Smooth muscle cell (in vitro differentiated cells): ENCODE results near the gene PDCD1. TPM values are rescaled to one million over a fixed set of nuclear protein-coding genes. Genes with fewer than 3 reads are reported as not detected.

Experiments
- DNase-seq: peaks from one replicate; lab custom pipeline; 2025; ENCODE audit not compliant: unreplicated experiment; lab: John Stamatoyannopoulos, UW
- H2AFZ ChIP-seq: fragments of 200-600 bp; sonication (generic); 2 replicates; pipeline ENCODE4 v1.6.0; 2016; ENCODE audit warnings: antibody characterized with exemption, low read depth, mild to moderate bottlenecking
- H3F3A ChIP-seq: fragments of 200-600 bp; sonication (generic); 2 replicates; pipeline ENCODE4 v1.6.0; 2017; ENCODE audit warnings: antibody characterized with exemption, low read depth
- H3K27ac ChIP-seq: fragments of 200-600 bp; sonication (generic); 2 replicates; pipeline ENCODE4 v1.5.1; 2016; ENCODE audit warnings: low read depth, mild to moderate bottlenecking
- H3K27me3 ChIP-seq: fragments of 200-600 bp; sonication (generic); 2 replicates; pipeline ENCODE4 v1.6.1; 2016; ENCODE audit warnings: low read depth, mild to moderate bottlenecking
- H3K36me3 ChIP-seq: fragments of 200-600 bp; sonication (generic); 2 replicates; pipeline ENCODE4 v1.5.1; 2016; ENCODE audit warnings: low read depth
- H3K4me1 ChIP-seq: fragments of 200-600 bp; sonication (generic); 2 replicates; pipeline ENCODE4 v1.5.1; 2016; ENCODE audit warnings: low read depth
- H3K4me2 ChIP-seq: fragments of 200-600 bp; sonication (generic); 2 replicates; pipeline ENCODE4 v1.6.0; 2016; ENCODE audit warnings: mild to moderate bottlenecking
- H3K4me3 ChIP-seq: fragments of 200-600 bp; sonication (generic); 2 replicates; pipeline ENCODE4 v1.5.1; 2016; ENCODE audit warnings: mild to moderate bottlenecking
- H3K79me2 ChIP-seq: fragments of 200-600 bp; sonication (generic); 2 replicates; pipeline ENCODE4 v1.6.0; 2016; ENCODE audit warnings: low read depth, mild to moderate bottlenecking
- H3K9ac ChIP-seq: fragments of 200-600 bp; sonication (generic); 2 replicates; pipeline ENCODE4 v1.6.0; 2016; ENCODE audit warnings: low read depth
- H3K9me3 ChIP-seq: fragments of 200-600 bp; sonication (generic); replicated peaks from 2 replicates; pipeline ENCODE4 v1.5.1; 2016; ENCODE audit warnings: low read depth
- H4K20me1 ChIP-seq: fragments of 200-600 bp; sonication (generic); 2 replicates; pipeline ENCODE4 v1.6.0; 2016; ENCODE audit warnings: low read depth
- WGBS: methylation state at CpG from one replicate; pipeline ENCODE4 v1.1.7; 2016; ENCODE audit warnings: low lambda C conversion rate; 5-methylcytosine and 5-hydroxymethylcytosine counted together
- polyA plus RNA-seq: library from polyadenylated mRNA; unstranded; fragments of >200 nt; fragmentation: Nextera tagmentation; extraction: Ambion mirVana; gene quantifications from 2 replicates; pipeline ENCODE4 v1.2.1, GENCODE V29; 2016
- total RNA-seq: library from RNA; depleted of rRNA; stranded (reverse); fragments of >200 nt; gene quantifications from 2 replicates; pipeline ENCODE4 v1.2.3, GENCODE V29; 2014
- TF ChIP-seq, protein P1 (sequence below): fragments of 200-600 bp; sonication (generic); IDR thresholded peaks from 2 replicates; pipeline ENCODE4 v1.5.1; 2017; ENCODE audit warnings: borderline replicate concordance, mild to moderate bottlenecking, antibody characterized with exemption; ENCODE audit not compliant: insufficient read depth, poor library complexity, severe bottlenecking

The PDCD1 gene
- total and polyA plus RNA-seq, 2 experiments from 2014 or later, result not detected

DNA sequence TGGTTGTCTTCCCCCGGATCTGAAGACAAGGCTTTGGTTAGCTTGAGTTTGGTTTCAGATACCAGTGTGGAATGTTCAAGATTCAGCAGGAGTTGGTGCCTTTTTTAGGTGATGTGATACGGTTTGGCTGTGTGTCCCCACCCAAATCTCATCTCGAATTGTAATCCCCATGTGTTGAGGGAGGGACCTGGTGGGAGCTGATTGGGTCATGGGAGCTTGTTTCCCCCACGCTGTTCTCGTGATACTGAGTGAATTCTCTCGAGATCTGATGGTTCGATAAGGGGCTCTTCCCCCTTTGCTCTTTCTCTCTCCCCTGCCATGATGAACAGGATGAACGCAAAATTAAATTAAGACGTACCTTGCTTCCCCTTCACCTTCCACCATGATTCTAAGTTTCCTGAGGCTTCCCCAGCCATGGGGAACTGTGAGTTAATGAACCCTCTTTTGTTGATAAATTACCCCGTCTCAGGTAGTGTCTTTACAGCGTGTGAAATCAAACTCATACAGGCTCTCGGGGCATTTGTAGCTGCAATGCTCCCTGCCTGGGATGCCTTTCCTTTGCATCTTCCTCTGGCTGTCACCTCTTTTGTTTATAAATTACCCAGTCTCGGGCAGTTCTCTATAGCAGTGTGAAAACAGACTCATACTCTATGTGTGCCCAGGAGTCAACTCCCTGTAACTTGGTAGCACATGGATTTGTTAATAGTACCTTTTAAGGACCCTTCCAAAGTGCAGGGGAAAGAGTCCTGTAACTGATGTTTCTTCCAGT lies 21.3 kb downstream of the PDCD1 start:
- no peak overlapping the region for H3K4me2 ChIP-seq
- no peak overlapping the region for H3K27ac ChIP-seq
- DNase-seq, result no peak
- no peaks in the 10 kb centered on the region for H3K79me2 ChIP-seq
- H3K9ac ChIP-seq, result no peak overlapping the region
- TF ChIP-seq, protein P1, sequence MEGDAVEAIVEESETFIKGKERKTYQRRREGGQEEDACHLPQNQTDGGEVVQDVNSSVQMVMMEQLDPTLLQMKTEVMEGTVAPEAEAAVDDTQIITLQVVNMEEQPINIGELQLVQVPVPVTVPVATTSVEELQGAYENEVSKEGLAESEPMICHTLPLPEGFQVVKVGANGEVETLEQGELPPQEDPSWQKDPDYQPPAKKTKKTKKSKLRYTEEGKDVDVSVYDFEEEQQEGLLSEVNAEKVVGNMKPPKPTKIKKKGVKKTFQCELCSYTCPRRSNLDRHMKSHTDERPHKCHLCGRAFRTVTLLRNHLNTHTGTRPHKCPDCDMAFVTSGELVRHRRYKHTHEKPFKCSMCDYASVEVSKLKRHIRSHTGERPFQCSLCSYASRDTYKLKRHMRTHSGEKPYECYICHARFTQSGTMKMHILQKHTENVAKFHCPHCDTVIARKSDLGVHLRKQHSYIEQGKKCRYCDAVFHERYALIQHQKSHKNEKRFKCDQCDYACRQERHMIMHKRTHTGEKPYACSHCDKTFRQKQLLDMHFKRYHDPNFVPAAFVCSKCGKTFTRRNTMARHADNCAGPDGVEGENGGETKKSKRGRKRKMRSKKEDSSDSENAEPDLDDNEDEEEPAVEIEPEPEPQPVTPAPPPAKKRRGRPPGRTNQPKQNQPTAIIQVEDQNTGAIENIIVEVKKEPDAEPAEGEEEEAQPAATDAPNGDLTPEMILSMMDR, result no peak
- no peaks in the 10 kb centered on the region for H4K20me1 ChIP-seq
- no peak overlapping the region for H2AFZ ChIP-seq
- no peaks in the 10 kb centered on the region for H3K36me3 ChIP-seq
- peaks cover 4% of the 10 kb centered on the region for H3F3A ChIP-seq
- no peaks in the 10 kb centered on the region for H3K9me3 ChIP-seq
- H3K4me3 ChIP-seq, result no peak overlapping the region
- no peaks in the 10 kb centered on the region for H3K4me1 ChIP-seq
- peaks cover 6% of the 10 kb centered on the region for H3K27me3 ChIP-seq
- 76% methylated on average over 13 of the region's 13 CpGs for WGBS

DNA sequence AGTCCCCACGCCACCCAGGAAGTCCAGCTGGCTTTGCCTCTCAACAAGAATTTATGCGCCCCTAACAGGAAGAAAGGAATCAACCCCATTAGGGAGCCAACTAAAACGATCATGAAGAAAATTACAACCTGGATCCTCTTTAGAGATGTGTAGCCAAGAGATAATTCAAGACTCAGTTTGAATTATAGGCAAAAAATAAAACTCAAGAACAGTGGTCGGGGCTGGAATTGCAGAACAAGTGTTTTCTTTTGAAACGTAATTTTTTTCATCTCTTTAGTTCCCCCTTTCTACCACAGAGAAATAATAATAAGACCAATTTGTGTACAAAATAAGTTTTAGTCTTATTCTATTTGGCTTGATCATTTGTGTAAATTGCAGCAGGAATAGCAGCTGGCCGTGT lies 22.4 kb downstream of the PDCD1 start:
- no peak overlapping the region for H3K4me3 ChIP-seq
- no peaks in the 10 kb centered on the region for H3K9me3 ChIP-seq
- no peak for DNase-seq
- H3K9ac ChIP-seq, result no peak overlapping the region
- H2AFZ ChIP-seq, result no peak overlapping the region
- no peaks in the 10 kb centered on the region for H3K4me1 ChIP-seq
- 91% methylated on average over 6 of the region's 6 CpGs for WGBS
- no peak overlapping the region for H3K4me2 ChIP-seq
- peaks cover 6% of the 10 kb centered on the region for H3K27me3 ChIP-seq
- H4K20me1 ChIP-seq, result no peaks in the 10 kb centered on the region
- no peak overlapping the region for H3K27ac ChIP-seq
- H3K36me3 ChIP-seq, result no peaks in the 10 kb centered on the region
- TF ChIP-seq, protein P1, result no peak
- no peaks in the 10 kb centered on the region for H3K79me2 ChIP-seq
- H3F3A ChIP-seq, result no peaks in the 10 kb centered on the region

DNA sequence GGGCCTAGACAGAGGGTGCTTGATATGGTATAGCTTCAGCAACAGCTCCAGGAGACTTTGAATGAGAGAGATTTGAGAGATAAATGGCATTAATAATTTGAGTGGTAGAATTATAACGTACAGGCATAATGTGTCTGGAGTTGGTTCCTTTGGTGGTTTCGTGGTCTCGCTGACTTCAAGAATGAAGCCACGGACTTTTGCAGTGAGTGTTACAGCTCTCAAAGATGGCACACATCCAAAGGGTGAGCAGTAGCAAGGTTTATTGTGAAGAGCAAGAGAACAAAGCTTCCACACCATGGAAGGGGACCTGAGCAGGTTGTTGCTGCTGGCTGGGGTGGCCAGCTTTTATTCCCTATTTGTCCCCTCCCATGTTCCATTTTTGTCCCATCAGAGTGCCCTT lies 23.1 kb downstream of the PDCD1 start:
- H3F3A ChIP-seq, result no peaks in the 10 kb centered on the region
- H3K4me1 ChIP-seq, result no peaks in the 10 kb centered on the region
- peaks cover 6% of the 10 kb centered on the region for H3K27me3 ChIP-seq
- H3K4me2 ChIP-seq, result no peak overlapping the region
- no peaks in the 10 kb centered on the region for H3K36me3 ChIP-seq
- no peak overlapping the region for H3K27ac ChIP-seq
- H3K9me3 ChIP-seq, result no peaks in the 10 kb centered on the region
- no peak overlapping the region for H2AFZ ChIP-seq
- no peak overlapping the region for H3K9ac ChIP-seq
- H3K79me2 ChIP-seq, result no peaks in the 10 kb centered on the region
- DNase-seq, result no peak
- no peak overlapping the region for H3K4me3 ChIP-seq
- TF ChIP-seq, protein P1, result no peak
- WGBS, result 90% methylated on average over 4 of the region's 4 CpGs
- H4K20me1 ChIP-seq, result no peaks in the 10 kb centered on the region
